HG03469 (cell line): ENCODE results near the gene GPR152.

ENCODE experiments used
- ATAC-seq: cut with Tn5 transposase; IDR thresholded peaks from one replicate; pipeline ENCODE4 v1.9.1; 2021; ENCODE audit warnings: mild to moderate bottlenecking, moderate library complexity, moderate number of reproducible peaks; ENCODE audit not compliant: unreplicated experiment

GPR152 gene

GRCh38 chr11:67401495-67402191 is 50.9 kb downstream of the GPR152 start, which contains the start of gene PPP1CA:
PPP1CA (minus strand) TSS chr11:67401858; CDS start chr11:67401782, 76 bp downstream.
- no peak for ATAC-seq
